KOPT-K1 (cell line): Measurements from ENCODE around the gene CCDC182.

Experiments used
- H3K27ac ChIP-seq: fragments of 200-600 bp; sonication (generic); 2 replicates; pipeline ENCODE4 v1.5.1; 2016; ENCODE audit warnings: antibody characterized with exemption, mild to moderate bottlenecking, low read depth, low read length; ENCODE audit not compliant: poor library complexity, severe bottlenecking
- H3K36me3 ChIP-seq: fragments of 200-600 bp; sonication (generic); 2 replicates; pipeline ENCODE4 v1.5.1; 2017; ENCODE audit warnings: antibody characterized with exemption, mild to moderate bottlenecking, low read length, moderate library complexity; ENCODE audit not compliant: insufficient read depth
- H3K9me3 ChIP-seq: fragments of 200-600 bp; sonication (generic); 2 replicates; pipeline ENCODE4 v1.5.1; 2017; ENCODE audit warnings: antibody characterized with exemption, low read length, mild to moderate bottlenecking; ENCODE audit not compliant: insufficient read depth, poor library complexity, severe bottlenecking

CCDC182 gene

GRCh38 chr17:57703273-57703672 is 41.8 kb downstream of the CCDC182 start:
- Histone ChIP-seq H3K27ac (no peak overlapping the region), H3K36me3 (no peaks in the 10 kb centered on the region), H3K9me3 (no peaks in the 10 kb centered on the region)

- no peaks in the 10 kb centered on the region for H3K36me3 ChIP-seq
- no peak overlapping the region for H3K27ac ChIP-seq
- no peaks in the 10 kb centered on the region for H3K9me3 ChIP-seq
These were observed 44.0 kb downstream of the CCDC182 start for GRCh38 chr17:57701124-57701523.

- no peaks in the 10 kb centered on the region for H3K36me3 ChIP-seq
- no peak overlapping the region for H3K27ac ChIP-seq
- H3K9me3 ChIP-seq = no peaks in the 10 kb centered on the region
These were observed 45.3 kb downstream of the CCDC182 start for GRCh38 chr17:57699751-57700219.

- H3K27ac ChIP-seq = no peak overlapping the region
These were observed 47.0 kb downstream of the CCDC182 start for GRCh38 chr17:57697891-57698711.

GRCh38 chr17:57697197-57697596 is 47.9 kb downstream of the CCDC182 start:
- Histone ChIP-seq H3K9me3 (peaks cover 9% of the 10 kb centered on the region), H3K36me3 (no peaks in the 10 kb centered on the region), H3K27ac (no peak overlapping the region)

More at GRCh38 chr17:57697891-57698711, 47.0 kb downstream of the CCDC182 start:
- no peaks in the 10 kb centered on the region for H3K36me3 ChIP-seq
- peaks cover 9% of the 10 kb centered on the region for H3K9me3 ChIP-seq

GRCh38 chr17:57696050-57696449 is 49.0 kb downstream of the CCDC182 start:
- no peaks in the 10 kb centered on the region for H3K36me3 ChIP-seq
- no peak overlapping the region for H3K27ac ChIP-seq
- peaks cover 18% of the 10 kb centered on the region for H3K9me3 ChIP-seq
